Gastrocnemius medialis (tissue), 4 donors: ENCODE data around the gene ARHGAP28.

Source experiments
- POLR2A ChIP-seq, 2 donors: fragments of 450-650 bp; IDR thresholded peaks; one replicate each; pipeline ENCODE4 v1.6.1; 2017; ENCODE audit warnings: antibody characterized with exemption in 2 of 2, mild to moderate bottlenecking in 2 of 2, moderate library complexity in 2 of 2
- TF ChIP-seq, protein P1 (sequence below), 5 experiments: fragments of 450-650 bp in 3 of 5; fragments of 200-600 bp in 2 of 5; sonication (generic) in 2 of 5; IDR thresholded peaks in 4 of 5; conservative IDR thresholded peaks in 1 of 5; 1 replicate in 4 of 5; 2 replicates in 1 of 5; pipeline ENCODE4 v1.5.1; 2016 to 2019; ENCODE audit warnings: antibody characterized with exemption in 5 of 5, mild to moderate bottlenecking in 3 of 5, moderate library complexity in 3 of 5

DNA sequence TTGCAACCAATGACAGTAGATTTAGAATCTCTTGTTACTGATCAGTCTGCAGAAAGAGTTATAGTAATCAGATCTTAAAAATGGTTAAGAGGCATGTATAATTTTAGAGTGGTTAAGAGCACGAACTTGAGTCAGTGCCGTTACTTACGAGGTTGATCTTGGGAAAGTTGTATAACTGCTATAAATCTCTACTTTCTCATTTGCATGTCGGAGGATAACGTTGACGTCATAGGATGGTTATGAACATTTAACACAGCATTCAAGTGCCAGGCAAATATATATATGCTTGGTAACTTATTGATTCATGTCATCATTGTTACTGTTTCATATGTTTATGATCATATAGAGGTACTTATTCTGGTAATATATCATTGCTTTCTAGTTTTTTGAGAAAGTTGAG is 146.2 kb downstream of the ARHGAP28 start:
- no peak for TF ChIP-seq POLR2A (IDR thresholded peaks at IDR 0.05)
- TF ChIP-seq, protein P1, sequence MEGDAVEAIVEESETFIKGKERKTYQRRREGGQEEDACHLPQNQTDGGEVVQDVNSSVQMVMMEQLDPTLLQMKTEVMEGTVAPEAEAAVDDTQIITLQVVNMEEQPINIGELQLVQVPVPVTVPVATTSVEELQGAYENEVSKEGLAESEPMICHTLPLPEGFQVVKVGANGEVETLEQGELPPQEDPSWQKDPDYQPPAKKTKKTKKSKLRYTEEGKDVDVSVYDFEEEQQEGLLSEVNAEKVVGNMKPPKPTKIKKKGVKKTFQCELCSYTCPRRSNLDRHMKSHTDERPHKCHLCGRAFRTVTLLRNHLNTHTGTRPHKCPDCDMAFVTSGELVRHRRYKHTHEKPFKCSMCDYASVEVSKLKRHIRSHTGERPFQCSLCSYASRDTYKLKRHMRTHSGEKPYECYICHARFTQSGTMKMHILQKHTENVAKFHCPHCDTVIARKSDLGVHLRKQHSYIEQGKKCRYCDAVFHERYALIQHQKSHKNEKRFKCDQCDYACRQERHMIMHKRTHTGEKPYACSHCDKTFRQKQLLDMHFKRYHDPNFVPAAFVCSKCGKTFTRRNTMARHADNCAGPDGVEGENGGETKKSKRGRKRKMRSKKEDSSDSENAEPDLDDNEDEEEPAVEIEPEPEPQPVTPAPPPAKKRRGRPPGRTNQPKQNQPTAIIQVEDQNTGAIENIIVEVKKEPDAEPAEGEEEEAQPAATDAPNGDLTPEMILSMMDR (IDR thresholded peaks at IDR 0.05 in 4 of 5, conservative IDR thresholded peaks at IDR 0.05 in 1 of 5) = no peak
